ENCODE data around the gene ADAMTSL5.

DNA sequence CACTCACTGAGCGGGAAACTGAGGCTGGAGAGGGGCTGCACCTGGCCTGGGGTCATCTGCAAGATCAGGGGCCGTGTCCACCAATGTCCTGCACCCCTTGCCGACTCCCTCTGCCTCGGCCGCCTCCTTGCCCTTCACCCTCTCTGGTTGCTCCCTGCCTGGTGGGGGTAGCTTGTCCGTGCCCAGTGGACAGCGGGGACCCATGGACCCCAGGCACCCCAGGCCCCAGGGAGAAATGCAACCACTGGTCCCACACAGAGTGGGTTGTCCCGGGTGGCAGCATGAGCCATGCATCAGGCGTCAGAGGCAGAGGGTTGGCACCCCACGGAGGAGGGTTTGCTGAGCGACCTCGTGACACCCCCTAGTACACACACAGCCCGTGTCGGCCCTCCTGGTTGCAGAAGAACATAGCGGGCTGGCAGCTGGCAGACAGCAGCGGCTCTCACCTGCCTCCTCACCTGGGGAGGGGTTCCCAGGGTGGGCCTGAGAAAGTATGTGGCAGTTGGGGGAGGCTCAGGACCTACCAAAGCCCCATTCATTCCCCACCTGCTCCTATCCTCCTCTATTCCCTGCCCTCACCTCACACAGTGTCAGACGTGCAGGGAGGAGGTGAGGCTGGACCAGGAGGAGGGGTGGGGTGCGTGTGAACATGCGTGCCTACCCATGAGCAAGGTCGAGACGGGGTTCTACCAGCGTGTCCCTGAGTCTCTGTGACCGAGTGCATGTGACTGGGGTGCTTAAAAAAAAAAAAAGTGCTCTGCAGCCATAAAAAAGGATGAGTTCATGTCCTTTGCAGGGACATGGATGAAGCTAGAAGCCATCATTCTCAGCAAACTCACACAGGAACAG is 8.7 kb downstream of the ADAMTSL5 start:
- TF ChIP-seq, protein P1, sequence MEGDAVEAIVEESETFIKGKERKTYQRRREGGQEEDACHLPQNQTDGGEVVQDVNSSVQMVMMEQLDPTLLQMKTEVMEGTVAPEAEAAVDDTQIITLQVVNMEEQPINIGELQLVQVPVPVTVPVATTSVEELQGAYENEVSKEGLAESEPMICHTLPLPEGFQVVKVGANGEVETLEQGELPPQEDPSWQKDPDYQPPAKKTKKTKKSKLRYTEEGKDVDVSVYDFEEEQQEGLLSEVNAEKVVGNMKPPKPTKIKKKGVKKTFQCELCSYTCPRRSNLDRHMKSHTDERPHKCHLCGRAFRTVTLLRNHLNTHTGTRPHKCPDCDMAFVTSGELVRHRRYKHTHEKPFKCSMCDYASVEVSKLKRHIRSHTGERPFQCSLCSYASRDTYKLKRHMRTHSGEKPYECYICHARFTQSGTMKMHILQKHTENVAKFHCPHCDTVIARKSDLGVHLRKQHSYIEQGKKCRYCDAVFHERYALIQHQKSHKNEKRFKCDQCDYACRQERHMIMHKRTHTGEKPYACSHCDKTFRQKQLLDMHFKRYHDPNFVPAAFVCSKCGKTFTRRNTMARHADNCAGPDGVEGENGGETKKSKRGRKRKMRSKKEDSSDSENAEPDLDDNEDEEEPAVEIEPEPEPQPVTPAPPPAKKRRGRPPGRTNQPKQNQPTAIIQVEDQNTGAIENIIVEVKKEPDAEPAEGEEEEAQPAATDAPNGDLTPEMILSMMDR (IDR thresholded peaks at IDR 0.05; ENCODE audit: insufficient read depth, low read length, poor library complexity, severe bottlenecking): no peak
- no peak for TF ChIP-seq EZH2phosphoT487 (conservative IDR thresholded peaks at IDR 0.05; ENCODE audit: low read length)

Data from SU-DHL-6 (cell line).